HepG2 (cell line): Measurements from ENCODE around the gene AMN. TPM values are rescaled to one million over a fixed set of nuclear protein-coding genes. Genes with fewer than 3 reads are reported as not detected.

Source experiments
- AGO2 ChIP-seq: fragments of 200-400 bp; formaldehyde crosslinking; optimal IDR thresholded peaks from 2 replicates; pipeline ENCODE3; 2017; ENCODE audit warnings: mild to moderate bottlenecking, low read depth, low read length, moderate library complexity
- E2F5 ChIP-seq: sonication (generic); formaldehyde crosslinking; conservative IDR thresholded peaks from 2 replicates; pipeline ENCODE4 v1.4.0; 2020; ENCODE audit warnings: missing genetic modification reagents
- HNF4G ChIP-seq, 2 experiments: sonication (generic) in 1 of 2; formaldehyde crosslinking in 1 of 2; IDR thresholded peaks; 2 replicates each; pipeline versions ENCODE4 v1.4.0 to v1.6.1; 2011 to 2020; ENCODE audit warnings: borderline replicate concordance in 2 of 2, low read depth in 2 of 2, mild to moderate bottlenecking in 2 of 2, low read length in 1 of 2, missing genetic modification reagents in 1 of 2, moderate library complexity in 1 of 2
- IRF1 ChIP-seq: sonication (generic); formaldehyde crosslinking; IDR thresholded peaks from 2 replicates; pipeline ENCODE4 v1.4.0; 2020; ENCODE audit warnings: low read depth, mild to moderate bottlenecking, missing genetic modification reagents
- KIAA2018 ChIP-seq: sonication (generic); formaldehyde crosslinking; IDR thresholded peaks from 2 replicates; pipeline ENCODE4 v1.5.0; 2020; ENCODE audit warnings: mild to moderate bottlenecking, missing genetic modification reagents, borderline replicate concordance
- RBAK ChIP-seq: sonication (generic); formaldehyde crosslinking; IDR thresholded peaks from 2 replicates; pipeline ENCODE4 v1.5.1; 2020; ENCODE audit warnings: mild to moderate bottlenecking, missing genetic modification reagents
- THAP7 ChIP-seq: sonication (generic); formaldehyde crosslinking; IDR thresholded peaks from 2 replicates; pipeline ENCODE4 v1.8.1; 2023; ENCODE audit warnings: mild to moderate bottlenecking, missing genetic modification reagents
- YEATS4 ChIP-seq: sonication (generic); formaldehyde crosslinking; IDR thresholded peaks from 2 replicates; pipeline ENCODE4 v1.4.0; 2020; ENCODE audit warnings: missing genetic modification reagents, borderline replicate concordance
- ZMAT3 ChIP-seq: sonication (generic); formaldehyde crosslinking; conservative IDR thresholded peaks from 2 replicates; pipeline ENCODE4 v1.7.0; 2021; ENCODE audit warnings: missing genetic modification reagents
- ZNF10 ChIP-seq: sonication (generic); formaldehyde crosslinking; IDR thresholded peaks from 2 replicates; pipeline ENCODE4 v1.4.0; 2020; ENCODE audit warnings: mild to moderate bottlenecking, low read depth, missing genetic modification reagents, borderline replicate concordance
- ZNF136 ChIP-seq: sonication (generic); formaldehyde crosslinking; IDR thresholded peaks from 2 replicates; pipeline ENCODE4 v1.8.1; 2022; ENCODE audit warnings: low read depth, mild to moderate bottlenecking, moderate library complexity, missing genetic modification reagents
- ZNF230 ChIP-seq: sonication (generic); formaldehyde crosslinking; IDR thresholded peaks from 2 replicates; pipeline ENCODE4 v1.4.0; 2020; ENCODE audit warnings: mild to moderate bottlenecking, missing genetic modification reagents
- ZNF547 ChIP-seq: sonication (generic); formaldehyde crosslinking; IDR thresholded peaks from 2 replicates; pipeline ENCODE4 v1.5.1; 2020; ENCODE audit warnings: mild to moderate bottlenecking, missing genetic modification reagents
- polyA plus RNA-seq, 8 experiments: library from polyadenylated mRNA; depleted of rRNA in 3 of 8; stranded (reverse) in 7 of 8; unstranded in 1 of 8; fragments of >200 nt; fragmentation: Illumina TruSeq in 4 of 8; extraction: Trizol in 4 of 8; gene quantifications; 2 replicates each; pipeline versions ENCODE4 v1.2.1 to v1.2.3, GENCODE V29; 2011 to 2016; ENCODE audit warnings: low read depth in 4 of 8, missing spikeins in 1 of 8, mixed read lengths in 1 of 8; ENCODE audit not compliant: insufficient read depth in 1 of 8
- total RNA-seq, 5 experiments: library from RNA; depleted of rRNA; stranded (reverse); fragments of >200 nt; fragmentation: Illumina TruSeq; extraction: Trizol; gene quantifications; 2 replicates each; pipeline ENCODE4 v1.2.3, GENCODE V29; 2016; ENCODE audit warnings: low read depth in 1 of 5

AMN gene
- total and polyA plus RNA-seq, 2 of the 13 experiments (the other 11 are each of a cell fraction or from before 2014, with no cell fraction given), result 9.8 to 33.1 TPM

GRCh38 chr14:102922490-102923200 lies at the start of gene AMN (continued):
- TF ChIP-seq KIAA2018 (CRISPR knock-in tag) (no peak), ZNF136 (CRISPR knock-in tag) (0 out of 2 replicates have a peak, but pooled peaks have one; percentile 59), E2F5 (CRISPR knock-in tag) (peak; percentile 47), AGO2 (no peak), ZNF10 (CRISPR knock-in tag) (no peak), HNF4G (IDR thresholded peaks at IDR 0.05; ENCODE audit: borderline replicate concordance, low read depth, low read length) (peak; percentile 94), HNF4G (CRISPR knock-in tag; IDR thresholded peaks at IDR 0.05; ENCODE audit: borderline replicate concordance, low read depth) (peak; percentile 78; the same call in 1 of the 2 replicates), IRF1 (CRISPR knock-in tag) (no peak), ZNF547 (peak; percentile 72; the same call in 1 of the 2 replicates), THAP7 (CRISPR knock-in tag) (no peak), ZMAT3 (CRISPR knock-in tag) (peak; percentile 60), YEATS4 (peak; percentile 95), RBAK (no peak), ZNF230 (CRISPR knock-in tag) (0 out of 2 replicates have a peak, but pooled peaks have one; percentile 34)
